ENCODE measurements around the gene LMF2.
"Not testable (repeated sequence)": the region's sequence is repeated elsewhere in the genome, so short reads cannot be mapped to it uniquely, and the experiment has no call there.

The LMF2 gene

GRCh38 chr22:50522806-50523438, 15.4 kb upstream of the LMF2 start:
- DNase-seq = no peak

- no peak for DNase-seq
Measured at GRCh38 chr22:50522208-50522805, 14.8 kb upstream of the LMF2 start.

- DNase-seq = no peak
Measured at GRCh38 chr22:50521710-50522109, 14.2 kb upstream of the LMF2 start.

GRCh38 chr22:50520826-50521453, 13.4 kb upstream of the LMF2 start:
- no peak for DNase-seq

GRCh38 chr22:50520184-50520583, 12.7 kb upstream of the LMF2 start:
- DNase-seq = not testable (repeated sequence)

GRCh38 chr22:50519151-50519550, 11.6 kb upstream of the LMF2 start:
- DNase-seq = no peak

- DNase-seq = no peak
Measured at GRCh38 chr22:50518606-50519005, 11.1 kb upstream of the LMF2 start.

GRCh38 chr22:50517495-50518260, 10.2 kb upstream of the LMF2 start:
- DNase-seq = no peak

GRCh38 chr22:50516891-50517290, 9.4 kb upstream of the LMF2 start:
- no peak for DNase-seq

GRCh38 chr22:50516068-50516467, 8.6 kb upstream of the LMF2 start:
- DNase-seq = no peak

GRCh38 chr22:50513175-50513574, 5.7 kb upstream of the LMF2 start:
- no peak for DNase-seq

GRCh38 chr22:50508897-50509296, 1.4 kb upstream of the LMF2 start:
- no peak for DNase-seq

- DNase-seq = peak; percentile 97
Measured at GRCh38 chr22:50507991-50508884, 736 bp upstream of the LMF2 start, which contains the start of gene NCAPH2. TSS of gene NCAPH2 (plus strand) at chr22:50508224. CDS start at chr22:50508338, 114 bp downstream.

- no peak for DNase-seq
Measured at GRCh38 chr22:50506611-50507420, 686 bp downstream of the LMF2 start.

- no peak for DNase-seq
Measured at GRCh38 chr22:50505776-50506610, 1.5 kb downstream of the LMF2 start.

GRCh38 chr22:50505276-50505775, 2.2 kb downstream of the LMF2 start:
- no peak for DNase-seq

GRCh38 chr22:50504369-50505211, 2.9 kb downstream of the LMF2 start:
- no peak for DNase-seq

GRCh38 chr22:50503475-50504145, 3.9 kb downstream of the LMF2 start:
- no peak for DNase-seq

All from stimulated activated CD4-positive, alpha-beta T cell treated with anti-CD3 and anti-CD28 coated beads, Interleukin-4, amount 100 ng/mL, for 1 hour (primary cell).